Measurements from ENCODE around the gene THSD1. TPM values are rescaled to one million over a fixed set of nuclear protein-coding genes. Genes with fewer than 3 reads are reported as not detected.
"Not testable (repeated sequence)": the region's sequence is repeated elsewhere in the genome, so short reads cannot be mapped to it uniquely, and the experiment has no call there.

THSD1 gene
- total RNA-seq, 1 experiment from 2014 or later, result 0.11 TPM

GRCh38 chr13:52345631-52346251 lies 60.2 kb downstream of the THSD1 start:
- Histone ChIP-seq H3K36me3 (ENCODE audit: control insufficient read depth, insufficient read depth, low read length) (no peaks in the 10 kb centered on the region), H3K9me3 (no peaks in the 10 kb centered on the region), H3K4me3 (ENCODE audit: low read depth, low read length) (no peak overlapping the region), H3K4me1 (0 out of 2 replicates have a peak, but pooled peaks cover 6% of the 10 kb centered on the region), H3K27me3 (replicated peaks; ENCODE audit: control insufficient read depth, insufficient read depth, low read length) (no peaks in the 10 kb centered on the region)
- CTCF ChIA-PET, result interaction anchor here (1.4 kb wide), 1 partner anchor 105 kb away, joined by 5 read pairs; the partner anchor contains the start of gene VPS36
- no peaks in the 10 kb centered on the region for H3K36me3 Mint-ChIP-seq (ENCODE audit: insufficient read depth, unreplicated experiment)
- H3K9me3 Mint-ChIP-seq (ENCODE audit: unreplicated experiment), result no peaks in the 10 kb centered on the region
- H3K27me3 Mint-ChIP-seq (ENCODE audit: insufficient read depth, unreplicated experiment), result no peaks in the 10 kb centered on the region
- no peak overlapping the region for H3K4me3 Mint-ChIP-seq (ENCODE audit: unreplicated experiment)
- intact Hi-C loops (cut with micrococcal nuclease; ENCODE audit: unreplicated experiment), result no loop called here
- H3K27ac Mint-ChIP-seq (ENCODE audit: unreplicated experiment), result no peak overlapping the region
- BruUV-seq (replicated peaks), result no TSS peak
- no peaks in the 10 kb centered on the region for H3K4me1 Mint-ChIP-seq (ENCODE audit: low read depth, unreplicated experiment)
- TF ChIP-seq, protein P1, sequence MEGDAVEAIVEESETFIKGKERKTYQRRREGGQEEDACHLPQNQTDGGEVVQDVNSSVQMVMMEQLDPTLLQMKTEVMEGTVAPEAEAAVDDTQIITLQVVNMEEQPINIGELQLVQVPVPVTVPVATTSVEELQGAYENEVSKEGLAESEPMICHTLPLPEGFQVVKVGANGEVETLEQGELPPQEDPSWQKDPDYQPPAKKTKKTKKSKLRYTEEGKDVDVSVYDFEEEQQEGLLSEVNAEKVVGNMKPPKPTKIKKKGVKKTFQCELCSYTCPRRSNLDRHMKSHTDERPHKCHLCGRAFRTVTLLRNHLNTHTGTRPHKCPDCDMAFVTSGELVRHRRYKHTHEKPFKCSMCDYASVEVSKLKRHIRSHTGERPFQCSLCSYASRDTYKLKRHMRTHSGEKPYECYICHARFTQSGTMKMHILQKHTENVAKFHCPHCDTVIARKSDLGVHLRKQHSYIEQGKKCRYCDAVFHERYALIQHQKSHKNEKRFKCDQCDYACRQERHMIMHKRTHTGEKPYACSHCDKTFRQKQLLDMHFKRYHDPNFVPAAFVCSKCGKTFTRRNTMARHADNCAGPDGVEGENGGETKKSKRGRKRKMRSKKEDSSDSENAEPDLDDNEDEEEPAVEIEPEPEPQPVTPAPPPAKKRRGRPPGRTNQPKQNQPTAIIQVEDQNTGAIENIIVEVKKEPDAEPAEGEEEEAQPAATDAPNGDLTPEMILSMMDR (IDR thresholded peaks at IDR 0.05; ENCODE audit: insufficient read depth in 1 of 2, low read depth in 1 of 2, low read length in 1 of 2, severe bottlenecking in 1 of 2, unreplicated experiment in 1 of 2), result no peak
- POLR2A ChIA-PET, result no interaction called here
- DNase-seq, result no peak

- no peaks in the 10 kb centered on the region for H3K27me3 ChIP-seq (replicated peaks; ENCODE audit: control insufficient read depth, insufficient read depth, low read length)
- H3K4me1 ChIP-seq, result 0 out of 2 replicates have a peak, but pooled peaks cover 6% of the 10 kb centered on the region
- no peaks in the 10 kb centered on the region for H3K36me3 ChIP-seq (ENCODE audit: control insufficient read depth, insufficient read depth, low read length)
- intact Hi-C loops (cut with micrococcal nuclease; ENCODE audit: unreplicated experiment), result no loop called here
- no peak overlapping the region for H3K4me3 ChIP-seq (ENCODE audit: low read depth, low read length)
- Mint-ChIP-seq H3K27me3 (ENCODE audit: insufficient read depth, unreplicated experiment) (no peaks in the 10 kb centered on the region), H3K4me1 (ENCODE audit: low read depth, unreplicated experiment) (no peaks in the 10 kb centered on the region), H3K36me3 (ENCODE audit: insufficient read depth, unreplicated experiment) (no peaks in the 10 kb centered on the region), H3K27ac (ENCODE audit: unreplicated experiment) (no peak overlapping the region), H3K4me3 (ENCODE audit: unreplicated experiment) (no peak overlapping the region), H3K9me3 (ENCODE audit: unreplicated experiment) (no peaks in the 10 kb centered on the region)
- ChIA-PET CTCF (interaction anchor here (2.4 kb wide), 1 partner anchor 105 kb away, joined by 23 read pairs; the partner anchor contains the start of gene VPS36), POLR2A (no interaction called here)
- TF ChIP-seq, protein P1 (IDR thresholded peaks at IDR 0.05; ENCODE audit: insufficient read depth in 1 of 2, low read depth in 1 of 2, low read length in 1 of 2, severe bottlenecking in 1 of 2, unreplicated experiment in 1 of 2), result no peak
- no peaks in the 10 kb centered on the region for H3K9me3 ChIP-seq
- no TSS peak for BruUV-seq (replicated peaks)
- no peak for DNase-seq
Measured at GRCh38 chr13:52345048-52345447, 60.9 kb downstream of the THSD1 start.

DNA sequence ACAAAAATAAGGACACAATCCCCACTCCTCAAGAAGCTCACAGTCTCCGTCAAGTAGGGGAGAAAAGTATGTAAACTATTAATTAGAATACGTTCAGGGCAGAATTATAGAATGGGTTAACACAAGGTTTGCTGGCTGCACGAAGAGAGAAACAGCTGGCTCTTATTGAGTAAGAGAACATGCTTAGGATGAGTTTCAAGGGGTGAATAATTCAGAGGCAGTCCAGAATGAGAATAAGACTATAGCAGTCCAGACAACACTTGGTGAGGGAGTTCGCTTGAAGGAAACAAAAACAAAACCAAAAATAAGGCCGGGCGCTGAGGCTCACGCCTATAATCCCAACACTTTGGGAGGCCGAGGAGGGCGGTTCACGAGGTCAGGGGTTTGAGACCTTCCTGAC lies 61.9 kb downstream of the THSD1 start:
- Histone ChIP-seq H3K9me3 (no peaks in the 10 kb centered on the region), H3K4me1 (0 out of 2 replicates have a peak, but pooled peaks cover 6% of the 10 kb centered on the region), H3K36me3 (ENCODE audit: control insufficient read depth, insufficient read depth, low read length) (no peaks in the 10 kb centered on the region), H3K4me3 (ENCODE audit: low read depth, low read length) (no peak overlapping the region), H3K27me3 (replicated peaks; ENCODE audit: control insufficient read depth, insufficient read depth, low read length) (no peaks in the 10 kb centered on the region)
- ChIA-PET CTCF (interaction anchor here (0.6 to 2.4 kb wide), 3 partner anchors 27 to 106 kb away, joined by 3 to 23 read pairs (median 4); partner anchors contain the start of gene VPS36), POLR2A (no interaction called here)
- Mint-ChIP-seq H3K4me3 (ENCODE audit: unreplicated experiment) (no peak overlapping the region), H3K4me1 (ENCODE audit: low read depth, unreplicated experiment) (no peaks in the 10 kb centered on the region), H3K36me3 (ENCODE audit: insufficient read depth, unreplicated experiment) (no peaks in the 10 kb centered on the region), H3K27me3 (ENCODE audit: insufficient read depth, unreplicated experiment) (no peaks in the 10 kb centered on the region), H3K9me3 (ENCODE audit: unreplicated experiment) (no peaks in the 10 kb centered on the region), H3K27ac (ENCODE audit: unreplicated experiment) (no peak overlapping the region)
- no TSS peak for BruUV-seq (replicated peaks)
- no peak for DNase-seq
- TF ChIP-seq, protein P1 (IDR thresholded peaks at IDR 0.05; ENCODE audit: insufficient read depth in 1 of 2, low read depth in 1 of 2, low read length in 1 of 2, severe bottlenecking in 1 of 2, unreplicated experiment in 1 of 2), result no peak
- intact Hi-C loops (cut with micrococcal nuclease; ENCODE audit: unreplicated experiment), result no loop called here

DNA sequence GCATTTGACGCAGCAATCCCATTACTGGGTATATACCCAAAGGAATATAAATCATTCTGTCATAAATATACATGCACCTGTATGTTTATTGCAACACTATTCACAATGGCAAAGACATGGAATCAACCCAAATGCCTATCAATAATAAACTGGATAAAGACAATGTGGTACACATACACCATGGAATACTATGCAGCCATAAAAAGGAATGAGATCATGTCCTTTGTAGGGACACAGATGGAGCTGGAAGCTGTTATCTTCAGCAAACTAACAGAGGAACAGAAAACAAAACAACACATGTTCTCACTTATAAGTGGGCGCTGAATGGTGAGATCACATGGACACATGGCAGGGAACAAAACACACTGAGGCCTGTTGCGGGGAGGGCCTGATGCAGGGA lies 63.8 kb downstream of the THSD1 start:
- H3K4me3 ChIP-seq (ENCODE audit: low read depth, low read length); H3K36me3 Mint-ChIP-seq (ENCODE audit: insufficient read depth, unreplicated experiment); H3K9me3 Mint-ChIP-seq (ENCODE audit: unreplicated experiment); H3K4me1 ChIP-seq; DNase-seq; H3K4me3 Mint-ChIP-seq (ENCODE audit: unreplicated experiment); BruUV-seq (replicated peaks); H3K36me3 ChIP-seq (ENCODE audit: control insufficient read depth, insufficient read depth, low read length); POLR2A ChIA-PET; H3K9me3 ChIP-seq; intact Hi-C loops (cut with micrococcal nuclease; ENCODE audit: unreplicated experiment); H3K27ac Mint-ChIP-seq (ENCODE audit: unreplicated experiment); H3K27me3 Mint-ChIP-seq (ENCODE audit: insufficient read depth, unreplicated experiment); H3K4me1 Mint-ChIP-seq (ENCODE audit: low read depth, unreplicated experiment); CTCF ChIA-PET; H3K27me3 ChIP-seq (replicated peaks; ENCODE audit: control insufficient read depth, insufficient read depth, low read length): not testable (repeated sequence)

GRCh38 chr13:52337828-52338455 lies 68.0 kb downstream of the THSD1 start:
- H3K4me1 ChIP-seq, CTCF ChIA-PET: not testable (repeated sequence)

More at GRCh38 chr13:52337828-52338455, 68.0 kb downstream of the THSD1 start:
- intact Hi-C loops (cut with micrococcal nuclease; ENCODE audit: unreplicated experiment); DNase-seq; POLR2A ChIA-PET; BruUV-seq (replicated peaks); H3K27me3 ChIP-seq (replicated peaks; ENCODE audit: control insufficient read depth, insufficient read depth, low read length); H3K4me1 Mint-ChIP-seq (ENCODE audit: low read depth, unreplicated experiment); H3K27me3 Mint-ChIP-seq (ENCODE audit: insufficient read depth, unreplicated experiment); H3K36me3 ChIP-seq (ENCODE audit: control insufficient read depth, insufficient read depth, low read length); H3K4me3 ChIP-seq (ENCODE audit: low read depth, low read length); H3K36me3 Mint-ChIP-seq (ENCODE audit: insufficient read depth, unreplicated experiment); H3K27ac Mint-ChIP-seq (ENCODE audit: unreplicated experiment); H3K9me3 ChIP-seq; H3K9me3 Mint-ChIP-seq (ENCODE audit: unreplicated experiment); H3K4me3 Mint-ChIP-seq (ENCODE audit: unreplicated experiment): not testable (repeated sequence)
